HL-60 (cell line): ENCODE measurements around the gene TSPAN33.

Source experiments
- GABPA ChIP-seq: IDR thresholded peaks from 2 replicates; pipeline ENCODE4 v1.6.1; 2012; ENCODE audit warnings: low read depth
- POLR2AphosphoS5 ChIP-seq: IDR thresholded peaks from 2 replicates; pipeline ENCODE4 v1.6.1; 2012; ENCODE audit warnings: low read depth
- SPI1 ChIP-seq: IDR thresholded peaks from 2 replicates; pipeline ENCODE4 v1.6.1; 2012; ENCODE audit warnings: low read depth, mild to moderate bottlenecking, borderline replicate concordance
- TF ChIP-seq, protein P1 (sequence below): IDR thresholded peaks from one replicate; pipeline ENCODE4 v1.5.1; 2011; ENCODE audit warnings: low read length, control low read depth, inconsistent platforms; ENCODE audit not compliant: insufficient read depth

GRCh38 chr7:129127154-129127553 is 17.4 kb upstream of the TSPAN33 start:
- TF ChIP-seq, protein P1, sequence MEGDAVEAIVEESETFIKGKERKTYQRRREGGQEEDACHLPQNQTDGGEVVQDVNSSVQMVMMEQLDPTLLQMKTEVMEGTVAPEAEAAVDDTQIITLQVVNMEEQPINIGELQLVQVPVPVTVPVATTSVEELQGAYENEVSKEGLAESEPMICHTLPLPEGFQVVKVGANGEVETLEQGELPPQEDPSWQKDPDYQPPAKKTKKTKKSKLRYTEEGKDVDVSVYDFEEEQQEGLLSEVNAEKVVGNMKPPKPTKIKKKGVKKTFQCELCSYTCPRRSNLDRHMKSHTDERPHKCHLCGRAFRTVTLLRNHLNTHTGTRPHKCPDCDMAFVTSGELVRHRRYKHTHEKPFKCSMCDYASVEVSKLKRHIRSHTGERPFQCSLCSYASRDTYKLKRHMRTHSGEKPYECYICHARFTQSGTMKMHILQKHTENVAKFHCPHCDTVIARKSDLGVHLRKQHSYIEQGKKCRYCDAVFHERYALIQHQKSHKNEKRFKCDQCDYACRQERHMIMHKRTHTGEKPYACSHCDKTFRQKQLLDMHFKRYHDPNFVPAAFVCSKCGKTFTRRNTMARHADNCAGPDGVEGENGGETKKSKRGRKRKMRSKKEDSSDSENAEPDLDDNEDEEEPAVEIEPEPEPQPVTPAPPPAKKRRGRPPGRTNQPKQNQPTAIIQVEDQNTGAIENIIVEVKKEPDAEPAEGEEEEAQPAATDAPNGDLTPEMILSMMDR: no peak
- TF ChIP-seq POLR2AphosphoS5 (no peak), GABPA (no peak), SPI1 (no peak)
